ENCODE measurements around the gene DIAPH2. TPM values are rescaled to one million over a fixed set of nuclear protein-coding genes. Genes with fewer than 3 reads are reported as not detected.

Gene DIAPH2
- total RNA-seq, 1 experiment from 2014 or later, result 10.9 TPM

DNA sequence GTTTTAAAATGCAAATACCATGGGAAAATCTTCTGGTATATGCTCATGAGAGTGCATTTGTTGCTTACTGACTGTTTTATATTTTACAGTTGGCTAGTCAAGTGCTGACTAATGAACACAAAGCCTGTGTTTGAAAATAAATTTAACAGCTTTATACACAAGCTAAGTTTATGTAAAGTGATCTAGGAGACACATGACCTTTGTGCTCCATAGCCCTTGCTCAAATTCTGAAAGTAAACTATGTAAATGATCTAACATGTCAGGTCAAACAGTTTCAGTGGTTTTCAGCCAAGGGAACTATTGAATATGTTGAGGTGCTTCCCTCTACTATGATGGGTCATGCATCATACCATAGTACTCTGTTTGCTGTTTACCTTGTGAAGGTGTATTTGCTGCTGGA lies 36.7 kb downstream of the DIAPH2 start:
- TF ChIP-seq, protein P1, sequence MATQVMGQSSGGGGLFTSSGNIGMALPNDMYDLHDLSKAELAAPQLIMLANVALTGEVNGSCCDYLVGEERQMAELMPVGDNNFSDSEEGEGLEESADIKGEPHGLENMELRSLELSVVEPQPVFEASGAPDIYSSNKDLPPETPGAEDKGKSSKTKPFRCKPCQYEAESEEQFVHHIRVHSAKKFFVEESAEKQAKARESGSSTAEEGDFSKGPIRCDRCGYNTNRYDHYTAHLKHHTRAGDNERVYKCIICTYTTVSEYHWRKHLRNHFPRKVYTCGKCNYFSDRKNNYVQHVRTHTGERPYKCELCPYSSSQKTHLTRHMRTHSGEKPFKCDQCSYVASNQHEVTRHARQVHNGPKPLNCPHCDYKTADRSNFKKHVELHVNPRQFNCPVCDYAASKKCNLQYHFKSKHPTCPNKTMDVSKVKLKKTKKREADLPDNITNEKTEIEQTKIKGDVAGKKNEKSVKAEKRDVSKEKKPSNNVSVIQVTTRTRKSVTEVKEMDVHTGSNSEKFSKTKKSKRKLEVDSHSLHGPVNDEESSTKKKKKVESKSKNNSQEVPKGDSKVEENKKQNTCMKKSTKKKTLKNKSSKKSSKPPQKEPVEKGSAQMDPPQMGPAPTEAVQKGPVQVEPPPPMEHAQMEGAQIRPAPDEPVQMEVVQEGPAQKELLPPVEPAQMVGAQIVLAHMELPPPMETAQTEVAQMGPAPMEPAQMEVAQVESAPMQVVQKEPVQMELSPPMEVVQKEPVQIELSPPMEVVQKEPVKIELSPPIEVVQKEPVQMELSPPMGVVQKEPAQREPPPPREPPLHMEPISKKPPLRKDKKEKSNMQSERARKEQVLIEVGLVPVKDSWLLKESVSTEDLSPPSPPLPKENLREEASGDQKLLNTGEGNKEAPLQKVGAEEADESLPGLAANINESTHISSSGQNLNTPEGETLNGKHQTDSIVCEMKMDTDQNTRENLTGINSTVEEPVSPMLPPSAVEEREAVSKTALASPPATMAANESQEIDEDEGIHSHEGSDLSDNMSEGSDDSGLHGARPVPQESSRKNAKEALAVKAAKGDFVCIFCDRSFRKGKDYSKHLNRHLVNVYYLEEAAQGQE (IDR thresholded peaks at IDR 0.05; ENCODE audit: low read depth), result no peak
- no peak for TF ChIP-seq RAD21 (IDR thresholded peaks at IDR 0.05; ENCODE audit: low read depth)
- TF ChIP-seq ATF3 (IDR thresholded peaks at IDR 0.05), result no peak
- TF ChIP-seq JUND (IDR thresholded peaks at IDR 0.05), result no peak
- TF ChIP-seq, protein P2, sequence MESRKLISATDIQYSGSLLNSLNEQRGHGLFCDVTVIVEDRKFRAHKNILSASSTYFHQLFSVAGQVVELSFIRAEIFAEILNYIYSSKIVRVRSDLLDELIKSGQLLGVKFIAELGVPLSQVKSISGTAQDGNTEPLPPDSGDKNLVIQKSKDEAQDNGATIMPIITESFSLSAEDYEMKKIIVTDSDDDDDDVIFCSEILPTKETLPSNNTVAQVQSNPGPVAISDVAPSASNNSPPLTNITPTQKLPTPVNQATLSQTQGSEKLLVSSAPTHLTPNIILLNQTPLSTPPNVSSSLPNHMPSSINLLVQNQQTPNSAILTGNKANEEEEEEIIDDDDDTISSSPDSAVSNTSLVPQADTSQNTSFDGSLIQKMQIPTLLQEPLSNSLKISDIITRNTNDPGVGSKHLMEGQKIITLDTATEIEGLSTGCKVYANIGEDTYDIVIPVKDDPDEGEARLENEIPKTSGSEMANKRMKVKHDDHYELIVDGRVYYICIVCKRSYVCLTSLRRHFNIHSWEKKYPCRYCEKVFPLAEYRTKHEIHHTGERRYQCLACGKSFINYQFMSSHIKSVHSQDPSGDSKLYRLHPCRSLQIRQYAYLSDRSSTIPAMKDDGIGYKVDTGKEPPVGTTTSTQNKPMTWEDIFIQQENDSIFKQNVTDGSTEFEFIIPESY (IDR thresholded peaks at IDR 0.05; ENCODE audit: extremely low read depth, insufficient replicate concordance, low read length), result no peak
- TF ChIP-seq EGR1 (IDR thresholded peaks at IDR 0.05; ENCODE audit: low read depth), result no peak
- no peak for TF ChIP-seq EZH2phosphoT487 (IDR thresholded peaks at IDR 0.05; ENCODE audit: borderline replicate concordance)
- TF ChIP-seq, protein P3, sequence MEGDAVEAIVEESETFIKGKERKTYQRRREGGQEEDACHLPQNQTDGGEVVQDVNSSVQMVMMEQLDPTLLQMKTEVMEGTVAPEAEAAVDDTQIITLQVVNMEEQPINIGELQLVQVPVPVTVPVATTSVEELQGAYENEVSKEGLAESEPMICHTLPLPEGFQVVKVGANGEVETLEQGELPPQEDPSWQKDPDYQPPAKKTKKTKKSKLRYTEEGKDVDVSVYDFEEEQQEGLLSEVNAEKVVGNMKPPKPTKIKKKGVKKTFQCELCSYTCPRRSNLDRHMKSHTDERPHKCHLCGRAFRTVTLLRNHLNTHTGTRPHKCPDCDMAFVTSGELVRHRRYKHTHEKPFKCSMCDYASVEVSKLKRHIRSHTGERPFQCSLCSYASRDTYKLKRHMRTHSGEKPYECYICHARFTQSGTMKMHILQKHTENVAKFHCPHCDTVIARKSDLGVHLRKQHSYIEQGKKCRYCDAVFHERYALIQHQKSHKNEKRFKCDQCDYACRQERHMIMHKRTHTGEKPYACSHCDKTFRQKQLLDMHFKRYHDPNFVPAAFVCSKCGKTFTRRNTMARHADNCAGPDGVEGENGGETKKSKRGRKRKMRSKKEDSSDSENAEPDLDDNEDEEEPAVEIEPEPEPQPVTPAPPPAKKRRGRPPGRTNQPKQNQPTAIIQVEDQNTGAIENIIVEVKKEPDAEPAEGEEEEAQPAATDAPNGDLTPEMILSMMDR (IDR thresholded peaks at IDR 0.05 in 2 of 3, conservative IDR thresholded peaks at IDR 0.05 in 1 of 3; ENCODE audit: borderline replicate concordance in 1 of 3, insufficient read depth in 1 of 3, low read depth in 2 of 3, low read length in 2 of 3), result no peak
- TF ChIP-seq SRF (IDR thresholded peaks at IDR 0.05; ENCODE audit: low read depth), result no peak
- no peak for TF ChIP-seq ELF1 (IDR thresholded peaks at IDR 0.05; ENCODE audit: borderline replicate concordance, low read depth)
- TF ChIP-seq POLR2A (IDR thresholded peaks at IDR 0.05; ENCODE audit: borderline replicate concordance, extremely low read depth, insufficient read depth, insufficient read length), result no peak
- no peak for TF ChIP-seq SIN3A (IDR thresholded peaks at IDR 0.05; ENCODE audit: low read depth)
- TF ChIP-seq YY1 (IDR thresholded peaks at IDR 0.05; ENCODE audit: extremely low read depth, insufficient replicate concordance, low read depth, low read length), result no peak
- no peak for TF ChIP-seq EZH2 (IDR thresholded peaks at IDR 0.05)
- no peak for TF ChIP-seq TCF7L2 (IDR thresholded peaks at IDR 0.05; ENCODE audit: borderline replicate concordance, extremely low read depth, insufficient read depth, insufficient read length)
- TF ChIP-seq CEBPB (IDR thresholded peaks at IDR 0.05; ENCODE audit: low read depth), result no peak
- TF ChIP-seq CBX3 (IDR thresholded peaks at IDR 0.05; ENCODE audit: low read depth), result no peak
- no peak for TF ChIP-seq FOSL1 (IDR thresholded peaks at IDR 0.05; ENCODE audit: low read depth)
- no peak overlapping the region for H3K4me3 ChIP-seq (replicated peaks in 1 of 2; ENCODE audit: low read depth in 1 of 2, low read length in 2 of 2)
- no peaks in the 10 kb centered on the region for H3K9me2 ChIP-seq (ENCODE audit: insufficient read depth)
- no peaks in the 10 kb centered on the region for H4K20me1 ChIP-seq (ENCODE audit: insufficient read depth)
- no TSS peak for BruUV-seq (replicated peaks)
- intact Hi-C loops (cut with micrococcal nuclease), result no loop called here
- ChIA-PET CTCF (no interaction called here), RAD21 (ENCODE audit: low non-redundant PET in 1 of 2, low total read pairs in 2 of 2, uncharacterized antibody in 2 of 2, unreplicated experiment in 2 of 2) (no interaction called here), POLR2A (no interaction called here)
- H3K79me2 ChIP-seq (ENCODE audit: insufficient read depth, low read length), result peaks cover 7% of the 10 kb centered on the region; the same call in 1 of the 2 replicates
- no peaks in the 10 kb centered on the region for H3K36me3 ChIP-seq (ENCODE audit: control insufficient read depth in 1 of 2, insufficient read depth in 2 of 2, low read length in 2 of 2)
- H3K4me1 ChIP-seq (ENCODE audit: control insufficient read depth in 1 of 2, insufficient read depth in 2 of 2, low read length in 2 of 2), result no peaks in the 10 kb centered on the region
- H3K9me3 ChIP-seq (ENCODE audit: control insufficient read depth in 1 of 2, insufficient read depth in 1 of 2, low read depth in 1 of 2, low read length in 2 of 2), result no peaks in the 10 kb centered on the region
- H2AFZ ChIP-seq (ENCODE audit: low read depth, low read length, poor library complexity, severe bottlenecking), result no peak overlapping the region
- DNase-seq (ENCODE audit: low read depth, low spot score) (no peak), ATAC-seq (no peak)
- H3K9ac ChIP-seq (ENCODE audit: low read length), result no peak overlapping the region
- H3K27ac ChIP-seq (ENCODE audit: low read depth, low read length), result no peak overlapping the region
- no peaks in the 10 kb centered on the region for H3K27me3 ChIP-seq (ENCODE audit: insufficient read depth, low read length)
- no peak overlapping the region for H3K4me2 ChIP-seq (ENCODE audit: low read length)

Measured in HCT116 (cell line).